Stomach (tissue), 4 donors: ENCODE data around the gene ZBTB8OS.

Experiments
- EP300 ChIP-seq: sonication (generic); formaldehyde crosslinking; IDR thresholded peaks from one replicate; pipeline ENCODE4 v1.6.1; 2017; ENCODE audit warnings: antibody characterized with exemption
- POLR2AphosphoS5 ChIP-seq, 3 donors: sonication (generic); formaldehyde crosslinking; IDR thresholded peaks; one replicate each; pipeline ENCODE4 v1.6.1; 2016; ENCODE audit warnings: antibody characterized with exemption in 3 of 3
- TF ChIP-seq, protein P1 (sequence below), 7 experiments: fragments of 450-650 bp in 4 of 7; fragments of 200-600 bp in 3 of 7; sonication (generic) in 3 of 7; IDR thresholded peaks; one replicate each; pipeline ENCODE4 v1.5.1; 2016 to 2019; ENCODE audit warnings: antibody characterized with exemption in 7 of 7, control low read depth in 2 of 7, mild to moderate bottlenecking in 1 of 7

DNA sequence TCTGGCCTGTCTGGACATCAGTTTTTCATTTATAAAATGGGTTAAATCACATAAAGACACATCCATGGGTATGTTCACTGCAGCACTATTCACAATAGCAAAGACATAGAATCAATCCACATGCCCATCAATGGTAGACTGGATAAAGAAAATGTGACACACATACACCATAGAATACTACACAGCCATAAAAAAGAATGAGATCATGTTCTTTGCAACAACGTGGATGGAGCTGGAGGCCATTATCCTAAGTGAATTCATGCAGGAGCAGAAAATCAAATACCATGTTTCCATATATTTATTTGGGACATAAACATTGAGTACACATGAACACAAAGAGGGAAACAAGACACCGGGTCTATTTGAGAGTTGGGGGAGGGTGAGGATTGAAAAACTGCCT is 28.1 kb downstream of the ZBTB8OS start:
- TF ChIP-seq, protein P1, sequence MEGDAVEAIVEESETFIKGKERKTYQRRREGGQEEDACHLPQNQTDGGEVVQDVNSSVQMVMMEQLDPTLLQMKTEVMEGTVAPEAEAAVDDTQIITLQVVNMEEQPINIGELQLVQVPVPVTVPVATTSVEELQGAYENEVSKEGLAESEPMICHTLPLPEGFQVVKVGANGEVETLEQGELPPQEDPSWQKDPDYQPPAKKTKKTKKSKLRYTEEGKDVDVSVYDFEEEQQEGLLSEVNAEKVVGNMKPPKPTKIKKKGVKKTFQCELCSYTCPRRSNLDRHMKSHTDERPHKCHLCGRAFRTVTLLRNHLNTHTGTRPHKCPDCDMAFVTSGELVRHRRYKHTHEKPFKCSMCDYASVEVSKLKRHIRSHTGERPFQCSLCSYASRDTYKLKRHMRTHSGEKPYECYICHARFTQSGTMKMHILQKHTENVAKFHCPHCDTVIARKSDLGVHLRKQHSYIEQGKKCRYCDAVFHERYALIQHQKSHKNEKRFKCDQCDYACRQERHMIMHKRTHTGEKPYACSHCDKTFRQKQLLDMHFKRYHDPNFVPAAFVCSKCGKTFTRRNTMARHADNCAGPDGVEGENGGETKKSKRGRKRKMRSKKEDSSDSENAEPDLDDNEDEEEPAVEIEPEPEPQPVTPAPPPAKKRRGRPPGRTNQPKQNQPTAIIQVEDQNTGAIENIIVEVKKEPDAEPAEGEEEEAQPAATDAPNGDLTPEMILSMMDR (IDR thresholded peaks at IDR 0.05) = no peak
- TF ChIP-seq EP300 (no peak), POLR2AphosphoS5 (IDR thresholded peaks at IDR 0.05) (no peak)
